AG09309 (cell line): ENCODE measurements around the gene PRKN.

Source experiments
- DNase-seq: peaks from one replicate; pipeline ENCODE4 v3.0.0-alpha.2; 2010; ENCODE audit warnings: low read depth
- H3K4me3 ChIP-seq: 2 replicates; pipeline ENCODE4 v1.5.1; 2011; ENCODE audit warnings: mild to moderate bottlenecking, low read depth, low read length, moderate library complexity; ENCODE audit not compliant: control insufficient read depth
- CTCF ChIP-seq: IDR thresholded peaks from 2 replicates; pipeline ENCODE4 v1.5.1; 2011; ENCODE audit warnings: mild to moderate bottlenecking, low read depth, low read length, inconsistent platforms; ENCODE audit not compliant: insufficient read depth, control insufficient read depth; ENCODE audit errors: missing control alignments

PRKN gene

GRCh38 chr6:161747506-161747905 is 980.1 kb downstream of the PRKN start:
- no peak for TF ChIP-seq CTCF
- H3K4me3 ChIP-seq, result no peak overlapping the region
- DNase-seq, result no peak

- no peak for DNase-seq
- H3K4me3 ChIP-seq, result no peak overlapping the region
- TF ChIP-seq CTCF, result no peak
Observed at GRCh38 chr6:161745594-161746141, 981.9 kb downstream of the PRKN start.

GRCh38 chr6:161745128-161745527 is 982.4 kb downstream of the PRKN start:
- no peak for DNase-seq
- TF ChIP-seq CTCF, result no peak
- no peak overlapping the region for H3K4me3 ChIP-seq

GRCh38 chr6:161744211-161745067 is 983.1 kb downstream of the PRKN start:
- H3K4me3 ChIP-seq, result no peak overlapping the region
- no peak for TF ChIP-seq CTCF
- no peak for DNase-seq

- no peak for TF ChIP-seq CTCF
- DNase-seq, result no peak
- no peak overlapping the region for H3K4me3 ChIP-seq
Observed at GRCh38 chr6:161743509-161744178, 983.9 kb downstream of the PRKN start.

GRCh38 chr6:161740486-161740885 is 987.1 kb downstream of the PRKN start:
- no peak for TF ChIP-seq CTCF
- H3K4me3 ChIP-seq, result no peak overlapping the region
- no peak for DNase-seq
